Ramos (cell line): ENCODE data around the gene HCFC2.

ENCODE experiments used
- in situ Hi-C: fragments of 300-500 bp; cut with MboI; formaldehyde crosslinking; loops from one replicate; pipeline ENCODE4 v1.14.3; 2022; ENCODE audit warnings: low sequenced_read_pairs; ENCODE audit not compliant: unreplicated experiment

The HCFC2 gene

DNA sequence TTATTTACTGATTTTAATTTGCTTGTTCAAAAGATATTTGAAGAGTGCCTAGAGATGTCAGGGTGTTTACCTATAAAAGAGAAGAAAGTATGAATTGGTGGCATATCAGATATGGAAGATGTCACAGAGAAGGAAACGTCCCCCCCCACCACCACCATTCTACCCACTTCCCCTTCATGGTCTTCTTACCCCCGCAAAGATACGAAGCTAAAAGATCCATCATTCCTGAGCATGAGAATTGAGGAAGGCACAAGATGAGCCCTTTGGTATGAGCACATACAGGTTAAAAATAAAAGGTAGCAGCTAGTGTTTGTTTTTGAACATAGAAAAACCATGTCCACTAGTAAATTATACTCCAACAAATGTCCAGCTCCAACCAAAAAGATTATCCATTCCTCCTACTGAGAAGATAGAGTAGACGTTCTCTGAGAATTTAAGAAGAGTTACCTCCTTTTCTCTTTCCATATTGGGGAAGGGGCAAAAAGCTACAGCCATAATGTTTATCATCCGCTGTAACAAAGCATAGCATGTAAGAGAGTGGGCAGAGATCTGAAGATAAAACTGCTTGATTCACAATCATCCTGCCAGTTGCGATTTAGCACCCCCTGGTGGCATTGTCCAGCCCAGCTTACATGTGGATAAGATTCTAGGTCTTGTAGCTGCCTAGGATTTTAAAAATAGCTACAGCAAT lies 44.6 kb downstream of the HCFC2 start:
- in situ Hi-C loops: loop anchor here (5.0 kb wide), 1 partner anchor 52 kb away; no protein-coding TSS in a partner anchor

DNA sequence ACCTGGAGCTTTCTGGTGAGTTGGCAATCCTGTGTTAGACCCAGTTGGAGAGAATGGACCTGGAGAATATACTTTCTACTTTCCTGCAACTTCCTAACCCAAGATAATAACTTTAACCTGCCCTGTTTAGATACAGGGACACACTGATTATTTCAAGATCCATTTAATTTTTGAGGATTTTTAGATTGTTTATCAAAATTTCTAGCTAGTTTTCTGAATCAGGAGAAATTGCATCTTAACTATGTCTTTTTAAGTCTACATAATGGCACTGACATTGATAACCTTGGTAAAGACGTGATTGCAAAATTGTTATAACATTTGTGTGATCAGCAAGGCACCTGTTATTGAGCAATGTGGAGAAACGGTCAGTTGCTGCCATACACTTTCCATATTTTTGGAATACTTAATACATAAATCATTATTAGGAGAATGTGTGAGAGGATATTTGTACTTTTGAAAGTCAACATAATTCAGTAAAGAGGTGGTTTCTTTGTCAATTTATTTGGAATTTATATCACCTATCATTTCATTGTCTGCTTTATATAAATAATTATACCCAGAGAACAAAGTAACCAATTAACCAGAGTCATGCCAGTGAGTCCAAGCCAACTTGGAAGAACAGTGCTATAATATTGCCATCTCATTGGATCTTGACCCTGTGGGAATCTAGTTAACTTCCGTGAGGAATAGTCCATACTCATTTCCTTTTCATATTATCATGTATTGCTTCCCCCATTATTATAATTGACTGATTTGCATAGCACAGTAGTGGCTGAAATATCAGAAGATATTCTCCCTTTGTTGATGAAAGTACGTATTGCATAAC lies 45.3 kb downstream of the HCFC2 start:
- in situ Hi-C loops: loop anchor here (5.0 kb wide), 2 partner anchors 52 to 227 kb away; no protein-coding TSS in a partner anchor

DNA sequence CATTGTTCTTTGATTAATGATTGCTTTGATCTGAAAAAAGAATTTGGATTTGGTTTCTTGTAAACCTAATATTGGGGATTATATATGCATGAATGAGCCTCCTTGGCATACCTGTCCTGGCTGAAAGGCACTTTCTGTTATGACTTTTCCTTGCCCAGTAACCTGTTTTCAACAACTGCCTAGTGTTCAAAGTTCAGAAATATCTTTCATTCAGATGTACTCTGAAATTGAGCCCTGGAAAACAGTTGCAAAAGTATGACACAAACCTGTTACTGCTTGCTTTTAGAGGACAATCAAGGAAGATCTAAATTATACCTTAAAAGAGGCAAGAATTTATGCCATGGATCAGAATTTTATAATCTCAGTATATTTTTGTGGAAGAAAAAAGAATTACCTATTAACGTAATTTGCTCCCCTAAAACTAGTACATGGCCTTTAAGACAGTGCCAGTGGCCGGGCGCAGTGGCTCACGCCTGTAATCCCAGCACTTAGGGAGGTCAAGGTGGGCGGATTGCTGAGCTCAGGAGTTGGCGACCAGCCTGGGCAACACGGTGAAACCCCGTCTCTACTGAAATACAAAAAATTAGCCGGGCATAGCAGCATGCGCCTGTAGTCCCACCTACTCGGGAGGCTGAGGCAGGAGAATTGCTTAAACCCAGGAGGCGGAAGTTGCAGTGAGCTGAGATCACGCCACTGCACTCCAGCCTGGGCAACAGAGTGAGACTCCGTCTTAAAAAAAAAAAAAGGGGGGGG lies 50.7 kb downstream of the HCFC2 start:
- in situ Hi-C loops: loop anchor here (5.0 kb wide), 1 partner anchor 233 kb away; no protein-coding TSS in a partner anchor

DNA sequence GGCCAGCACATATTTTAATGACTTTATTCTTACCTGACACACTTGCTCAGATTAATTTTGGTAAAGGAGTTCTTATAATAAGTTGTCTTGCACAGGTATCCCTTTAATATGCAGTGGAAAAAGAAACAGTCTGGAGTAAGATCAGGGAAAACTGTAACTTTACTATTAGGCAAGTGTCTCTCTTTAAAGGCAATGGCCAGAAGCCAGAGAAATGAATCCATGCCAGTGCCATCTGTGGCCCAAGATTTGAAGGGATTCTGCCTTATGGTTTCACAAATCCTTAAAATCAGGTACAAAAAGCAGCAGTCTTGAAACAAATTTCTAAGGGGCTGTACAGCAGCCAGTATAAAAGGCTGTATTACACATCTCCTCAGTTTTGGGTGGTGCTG lies 51.2 kb downstream of the HCFC2 start:
- in situ Hi-C loops: no loop called here

DNA sequence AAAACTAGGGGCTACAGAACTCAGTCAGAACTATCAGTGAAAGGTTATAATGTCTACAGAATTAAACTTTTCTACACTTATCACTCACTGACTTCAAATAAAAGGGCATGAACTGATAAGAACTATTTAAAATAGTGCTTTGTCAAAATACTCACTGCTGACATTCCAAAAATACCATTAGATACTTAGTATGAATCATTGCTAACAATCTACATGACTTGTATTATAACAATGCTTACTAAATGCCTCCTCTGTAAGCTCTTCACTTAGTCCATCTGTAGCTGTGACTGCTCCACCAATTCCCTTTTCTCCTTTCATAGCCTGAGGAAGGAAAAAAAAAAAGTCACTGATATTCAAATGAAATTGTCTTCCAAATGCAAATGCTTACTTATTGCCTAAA lies 56.7 kb downstream of the HCFC2 start:
- in situ Hi-C loops: no loop called here

DNA sequence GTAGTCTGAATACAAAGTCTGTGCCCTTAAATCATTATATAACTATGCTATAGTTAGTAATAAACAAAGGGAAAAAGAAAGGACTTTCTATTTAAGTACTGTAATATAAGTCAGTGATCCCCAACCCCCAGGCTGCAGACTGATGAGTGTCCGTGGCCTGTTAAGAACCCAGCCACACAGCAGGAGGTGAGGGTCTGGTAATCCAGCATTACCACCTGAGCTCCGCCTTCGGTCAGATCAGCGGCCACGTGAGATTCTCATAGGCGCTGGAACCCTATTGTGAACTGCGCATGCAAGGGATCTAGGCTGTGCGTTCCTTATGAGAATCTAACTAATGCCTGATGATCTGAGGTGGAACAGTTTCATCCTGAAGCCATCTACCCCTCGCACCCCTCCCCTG lies 58.0 kb downstream of the HCFC2 start:
- in situ Hi-C loops: no loop called here

DNA sequence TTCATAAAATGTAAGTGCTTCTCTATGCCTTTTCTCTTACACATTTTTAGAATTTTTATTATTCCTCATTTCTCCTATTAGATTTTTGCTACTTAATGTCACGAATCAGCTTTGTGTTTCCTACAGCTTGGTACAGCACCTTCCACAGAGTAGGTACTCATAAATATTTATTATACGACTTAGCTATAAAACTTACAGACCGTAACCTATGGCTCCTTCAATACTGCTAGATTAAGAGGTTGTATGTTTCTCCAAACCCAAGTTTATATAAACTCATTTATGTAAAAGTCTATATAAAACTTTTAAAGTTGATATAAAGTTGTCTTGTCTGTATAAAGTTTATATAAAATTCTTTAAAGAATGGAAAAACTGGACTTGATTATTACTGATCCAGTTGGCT lies 62.2 kb downstream of the HCFC2 start:
- in situ Hi-C loops: no loop called here

DNA sequence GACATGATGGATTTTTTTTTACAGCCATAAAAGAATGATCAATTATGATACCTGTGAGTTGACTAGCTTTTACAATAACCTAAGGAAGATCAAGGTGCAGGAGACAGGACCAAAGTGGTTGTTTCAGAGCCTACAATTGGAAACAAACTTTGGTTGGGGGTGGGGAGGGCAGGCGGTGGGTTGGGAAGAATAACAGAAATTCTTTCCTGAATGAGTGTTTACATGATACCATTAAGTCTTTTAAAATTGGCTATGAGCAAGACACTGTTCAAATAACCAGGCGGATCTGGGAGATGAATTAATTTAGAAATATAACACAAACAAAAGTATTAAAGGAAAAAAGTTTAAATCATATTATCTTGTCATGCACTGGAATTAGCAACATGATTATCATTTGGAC lies 66.4 kb downstream of the HCFC2 start:
- in situ Hi-C loops: no loop called here

DNA sequence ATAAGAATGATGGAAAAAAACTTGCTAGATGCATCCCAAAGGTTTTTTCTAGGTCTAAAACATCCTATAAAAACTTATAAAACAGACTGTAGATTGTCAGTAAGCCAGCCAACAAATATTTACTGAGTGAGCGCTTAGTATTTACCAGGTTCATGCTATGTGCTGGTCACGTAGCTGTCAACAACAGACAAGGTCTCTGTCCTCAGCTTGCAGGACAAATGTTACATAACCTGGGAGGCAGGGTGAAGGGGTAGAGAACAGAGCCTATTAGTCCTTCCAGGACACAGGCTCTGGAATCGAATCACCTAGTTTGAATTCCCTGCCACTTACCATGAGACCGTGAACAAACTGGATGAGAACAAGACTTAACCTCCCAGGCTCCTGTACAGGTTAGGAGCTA lies 67.3 kb downstream of the HCFC2 start:
- in situ Hi-C loops: no loop called here

DNA sequence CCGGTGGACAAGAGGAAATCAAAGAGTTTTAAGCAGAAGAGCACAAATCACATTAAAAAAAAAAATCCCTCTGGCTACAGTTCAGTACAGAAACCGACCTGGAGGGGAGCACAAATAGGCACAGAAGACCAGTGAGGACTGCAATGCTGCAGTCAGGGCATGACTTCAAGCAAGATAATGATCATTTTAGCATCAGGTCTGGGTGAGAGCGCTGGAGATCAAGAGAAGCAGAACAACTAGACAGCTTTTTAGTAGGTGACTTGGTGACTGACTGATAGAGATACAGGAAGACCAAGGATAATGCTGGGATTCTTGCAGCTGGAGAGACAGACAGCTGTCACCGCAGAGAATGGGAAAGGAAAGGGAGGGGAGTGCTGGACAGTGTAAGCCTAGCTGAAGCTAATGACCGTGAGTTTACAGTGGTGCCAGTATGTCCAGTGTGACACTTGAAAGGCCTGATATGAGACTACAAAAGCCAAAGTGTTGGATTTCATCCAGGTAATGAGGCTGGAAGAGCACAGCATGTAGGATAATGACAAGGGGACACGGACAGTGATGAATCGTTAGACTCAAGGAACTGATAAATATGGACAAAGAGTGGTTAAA lies 68.1 kb downstream of the HCFC2 start:
- in situ Hi-C loops: no loop called here

DNA sequence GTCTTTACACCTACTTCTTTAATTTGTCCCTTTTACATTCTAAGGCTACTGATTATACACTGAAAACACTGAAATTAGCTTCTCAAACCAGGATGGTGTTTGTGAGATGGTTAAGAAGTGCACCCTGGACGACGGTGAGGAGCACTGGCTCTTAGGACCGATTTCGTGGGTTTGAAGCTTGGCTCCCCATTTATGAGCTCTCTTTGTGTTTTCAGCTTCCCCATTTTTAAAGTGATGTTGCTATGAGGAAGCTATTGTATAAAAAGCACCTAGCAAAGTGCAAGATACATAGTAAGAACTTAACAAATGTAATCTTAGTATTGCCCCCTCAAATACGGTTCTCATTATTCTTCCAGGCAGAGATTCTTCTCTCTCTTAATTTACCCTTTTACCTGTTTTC lies 69.0 kb downstream of the HCFC2 start:
- in situ Hi-C loops: no loop called here

DNA sequence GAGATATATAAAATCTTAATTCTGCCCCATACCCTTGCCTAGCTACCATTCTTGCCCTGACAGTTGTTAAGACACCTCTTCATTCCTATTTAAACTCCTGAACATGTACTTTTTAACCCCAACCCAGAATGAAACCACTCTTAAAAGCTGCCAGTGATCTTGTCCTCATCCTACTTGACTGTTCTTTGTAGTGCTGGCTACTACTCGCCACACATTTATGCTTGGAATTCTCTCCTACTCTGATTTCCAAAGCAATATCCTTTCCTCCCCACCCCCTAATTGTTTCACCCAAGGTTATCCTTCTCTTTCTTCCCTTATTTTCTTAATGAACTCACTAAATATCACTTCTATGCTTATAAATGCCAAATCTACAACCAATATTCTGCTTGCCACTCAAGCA lies 69.5 kb downstream of the HCFC2 start:
- in situ Hi-C loops: no loop called here

DNA sequence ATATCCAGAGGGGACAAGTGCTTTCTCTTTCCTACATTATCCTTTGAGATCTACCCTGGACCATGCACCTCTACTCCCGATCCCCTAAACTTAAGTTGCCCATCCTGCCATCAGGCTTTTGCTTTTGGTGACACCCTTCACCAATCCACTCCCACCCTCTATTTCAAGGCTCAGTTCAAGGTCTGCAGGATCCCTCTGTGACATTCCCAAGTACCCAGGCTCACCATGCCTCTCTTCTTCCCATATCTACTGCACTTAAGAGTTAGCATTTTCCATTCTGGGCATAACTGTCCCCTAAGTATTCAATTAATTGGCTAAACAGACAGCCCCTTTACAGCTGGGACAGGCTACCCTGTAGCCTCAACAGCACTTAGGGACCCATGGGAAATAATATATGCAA lies 70.6 kb downstream of the HCFC2 start:
- in situ Hi-C loops: no loop called here

DNA sequence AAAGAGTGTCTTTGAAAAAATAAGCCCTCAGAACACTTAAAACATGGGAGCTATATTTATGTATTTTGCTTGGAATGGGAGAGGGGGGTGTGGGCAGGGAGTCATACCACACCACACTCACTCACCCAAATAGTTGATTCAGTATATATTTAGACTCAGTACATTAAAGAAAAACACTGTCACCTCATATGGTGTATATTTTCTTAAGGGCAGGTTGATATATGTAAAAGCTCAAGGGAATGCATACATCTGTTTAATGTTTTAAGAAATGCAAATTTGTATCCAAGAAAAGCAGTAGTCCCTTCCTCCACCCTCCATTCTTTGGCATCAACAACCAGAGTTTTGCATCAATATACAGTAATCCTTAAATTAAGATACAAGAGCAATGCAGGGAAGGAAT lies 72.2 kb downstream of the HCFC2 start:
- in situ Hi-C loops: no loop called here

DNA sequence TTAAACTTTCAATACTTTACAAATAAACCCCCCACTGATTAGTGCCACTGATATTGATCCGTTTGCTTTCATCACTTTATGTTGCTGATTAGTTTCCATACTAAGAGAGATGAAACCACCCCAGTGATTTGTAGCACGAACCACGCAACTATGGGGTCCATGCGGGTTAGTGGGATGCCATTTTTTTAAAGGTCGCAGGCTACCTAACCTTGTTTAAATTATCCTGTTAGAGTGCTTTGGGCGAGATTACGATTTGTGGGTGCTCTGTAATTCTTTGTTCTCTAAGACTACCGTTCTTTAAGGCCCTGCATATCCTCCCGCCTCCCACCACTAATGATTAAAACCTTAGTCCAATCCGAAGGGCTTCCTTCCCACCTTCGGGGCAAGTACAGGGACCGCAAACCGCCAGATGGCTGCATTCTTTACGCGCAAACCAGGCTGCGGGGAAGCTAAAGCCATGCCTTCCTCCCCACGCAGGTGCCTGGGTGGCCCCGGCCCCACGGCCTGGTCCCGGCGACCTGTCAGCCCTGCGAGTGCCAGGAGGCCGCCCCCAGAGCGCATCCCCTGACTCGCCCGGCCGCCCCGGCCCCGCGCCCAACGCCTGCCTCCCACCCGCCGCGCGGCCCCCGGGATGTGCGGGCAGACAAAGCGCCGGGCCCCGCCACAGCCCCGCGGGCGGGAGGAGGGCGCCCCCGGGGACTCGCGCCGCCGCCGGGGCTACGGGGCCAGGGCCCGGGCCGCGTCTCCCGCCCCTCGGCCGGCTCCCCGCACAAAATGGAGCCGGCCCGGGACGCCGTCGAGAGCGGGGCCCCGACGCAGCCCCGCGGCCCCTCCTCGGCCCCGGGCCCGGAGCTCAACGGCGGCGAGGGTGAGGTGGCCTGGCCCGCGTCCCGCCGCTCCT lies 72.9 kb downstream of the HCFC2 start:
- in situ Hi-C loops: no loop called here

DNA sequence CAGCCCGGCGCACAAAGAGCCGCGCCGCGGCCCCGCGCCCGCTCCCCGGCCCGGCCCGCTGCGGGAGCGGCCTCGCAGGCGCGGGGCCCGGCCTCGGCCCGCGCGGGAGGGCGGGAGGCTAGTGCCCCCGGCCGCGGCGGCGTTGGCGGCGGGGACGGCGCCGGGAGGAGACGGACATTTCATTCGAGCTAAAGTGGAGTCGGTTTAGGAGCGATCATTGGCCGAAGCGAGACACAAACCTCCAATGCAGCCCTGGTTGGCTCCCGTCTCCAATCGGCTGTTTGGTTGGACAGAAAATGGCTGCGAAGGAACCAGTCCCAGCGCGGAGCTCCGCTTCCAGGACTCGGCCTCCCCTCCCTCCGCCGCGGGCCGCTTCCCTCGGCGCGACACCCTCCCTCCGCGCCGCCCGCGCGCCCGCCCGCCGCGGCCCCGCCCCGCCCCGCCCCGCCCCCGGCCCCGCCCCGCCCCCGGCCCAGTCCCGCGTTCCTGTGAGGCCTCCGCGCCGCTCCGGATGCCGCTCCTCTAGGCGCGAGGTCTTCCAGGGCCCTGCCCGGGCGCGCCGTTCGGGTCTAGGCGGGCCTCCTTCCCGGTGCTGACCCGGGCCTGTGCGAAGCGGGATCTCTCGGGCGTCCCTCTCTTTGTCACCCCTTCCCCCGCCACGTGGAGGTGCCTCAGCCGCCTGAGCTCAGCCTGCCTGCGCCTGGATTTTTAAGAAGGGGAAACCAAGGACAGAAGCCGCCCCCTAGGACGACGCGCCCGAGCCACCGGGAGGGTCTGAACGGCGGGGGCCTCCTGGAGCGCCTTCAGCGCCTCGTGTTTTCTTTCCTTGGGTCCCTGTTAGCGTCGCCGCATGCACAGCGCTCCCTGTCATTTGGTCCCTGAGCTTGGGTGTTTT lies 73.8 kb downstream of the HCFC2 start, which contains the start of gene NFYB:
Gene NFYB, minus strand, starts transcription at position 309 of the 895 bp plus-strand sequence. CDS start 2,757 bp downstream, outside the sequence.
- in situ Hi-C loops: no loop called here

DNA sequence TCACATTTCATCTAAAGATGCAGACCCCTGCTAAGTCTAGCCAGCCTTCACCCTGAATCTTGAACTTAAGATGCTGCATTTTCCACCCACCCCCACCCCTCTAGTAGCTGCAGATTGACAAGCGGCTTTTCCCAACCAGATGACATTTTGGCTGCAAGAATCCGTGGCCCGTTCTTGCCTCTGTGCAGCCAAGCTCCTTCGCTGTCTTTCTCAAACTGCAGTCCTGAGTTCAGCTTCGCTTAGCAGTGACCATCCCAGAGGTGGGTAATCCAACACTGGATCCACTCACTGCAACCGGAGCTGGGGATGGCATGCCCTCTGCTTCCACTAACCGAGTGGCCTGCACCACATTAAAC lies 74.4 kb downstream of the HCFC2 start:
- in situ Hi-C loops: no loop called here

DNA sequence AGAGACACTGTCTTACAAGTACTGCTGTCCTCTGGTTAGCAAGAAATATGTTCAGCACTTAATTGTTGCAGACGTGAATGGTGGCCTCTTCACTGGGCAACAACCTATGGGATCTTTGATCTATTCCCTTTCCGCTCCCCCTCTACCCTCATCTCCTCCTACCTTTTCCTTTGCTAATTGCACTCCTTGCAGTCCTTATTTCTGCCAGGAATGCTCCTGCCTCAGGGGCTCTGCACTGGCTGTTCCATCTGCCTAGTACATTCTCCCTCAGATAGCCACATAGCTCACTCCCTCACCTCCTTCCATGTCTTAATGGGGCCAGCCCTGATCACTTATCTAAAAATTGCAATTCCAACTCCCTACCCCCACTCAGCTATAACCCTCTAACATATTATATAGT lies 78.2 kb downstream of the HCFC2 start:
- in situ Hi-C loops: no loop called here

DNA sequence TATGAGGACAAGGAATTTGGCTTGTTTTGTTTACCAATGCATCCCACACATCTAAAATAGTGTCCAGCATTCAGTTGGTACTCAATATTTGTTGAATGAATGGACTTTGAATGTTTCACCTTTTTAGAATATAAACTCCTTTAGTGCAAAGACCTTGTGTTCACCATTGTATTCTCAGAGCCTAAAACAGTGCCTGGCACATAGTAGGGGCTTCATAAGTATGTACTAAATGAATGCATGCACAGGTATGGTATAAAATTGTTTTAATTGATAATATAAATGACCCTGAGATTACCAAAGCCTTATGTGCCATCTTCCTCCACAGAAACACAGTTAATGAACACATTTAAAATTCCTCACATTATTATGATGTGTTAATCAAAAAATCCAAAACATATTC lies 78.7 kb downstream of the HCFC2 start:
- in situ Hi-C loops: no loop called here
